ENCODE data around the gene KSR1.
"Not testable (repeated sequence)": the region's sequence is repeated elsewhere in the genome, so short reads cannot be mapped to it uniquely, and the experiment has no call there.

KSR1 gene

GRCh38 chr17:27426471-27426870 lies 29.8 kb upstream of the KSR1 start:
- DNase-seq (ENCODE audit: low read depth in 2 of 2), result not testable (repeated sequence)

GRCh38 chr17:27427166-27427862 lies 28.9 kb upstream of the KSR1 start:
- not testable (repeated sequence) for DNase-seq (ENCODE audit: low read depth in 2 of 2)

- no peak for DNase-seq (ENCODE audit: low read depth in 2 of 2)
Observed at GRCh38 chr17:27428781-27429505, 27.3 kb upstream of the KSR1 start.

- DNase-seq (ENCODE audit: low read depth in 2 of 2), result no peak
Observed at GRCh38 chr17:27429666-27430382, 26.4 kb upstream of the KSR1 start.

GRCh38 chr17:27430383-27430840 lies 25.8 kb upstream of the KSR1 start:
- no peak for DNase-seq (ENCODE audit: low read depth in 2 of 2)

GRCh38 chr17:27430882-27431491 lies 25.3 kb upstream of the KSR1 start:
- no peak for DNase-seq (ENCODE audit: low read depth in 2 of 2)

GRCh38 chr17:27433521-27433920 lies 22.7 kb upstream of the KSR1 start:
- DNase-seq (ENCODE audit: low read depth in 2 of 2), result no peak

- DNase-seq (ENCODE audit: low read depth in 2 of 2), result not testable (repeated sequence)
Observed at GRCh38 chr17:27435431-27436070, 20.7 kb upstream of the KSR1 start.

- no peak for DNase-seq (ENCODE audit: low read depth in 2 of 2)
Observed at GRCh38 chr17:27438348-27438998, 17.8 kb upstream of the KSR1 start.

- DNase-seq (ENCODE audit: low read depth in 2 of 2), result no peak
Observed at GRCh38 chr17:27439342-27439741, 16.9 kb upstream of the KSR1 start.

GRCh38 chr17:27442702-27443101 lies 13.5 kb upstream of the KSR1 start:
- DNase-seq (ENCODE audit: low read depth in 2 of 2), result no peak

- no peak for DNase-seq (ENCODE audit: low read depth in 2 of 2)
Observed at GRCh38 chr17:27443491-27443890, 12.8 kb upstream of the KSR1 start.

- DNase-seq (ENCODE audit: low read depth in 2 of 2), result no peak
Observed at GRCh38 chr17:27445971-27446370, 10.3 kb upstream of the KSR1 start.

GRCh38 chr17:27446569-27447301 lies 9.5 kb upstream of the KSR1 start:
- no peak for DNase-seq (ENCODE audit: low read depth in 2 of 2)

GRCh38 chr17:27448534-27448933 lies 7.7 kb upstream of the KSR1 start:
- not testable (repeated sequence) for DNase-seq (ENCODE audit: low read depth in 2 of 2)

GRCh38 chr17:27449541-27449940 lies 6.7 kb upstream of the KSR1 start:
- DNase-seq (ENCODE audit: low read depth in 2 of 2), result no peak

GRCh38 chr17:27449988-27450387 lies 6.3 kb upstream of the KSR1 start:
- DNase-seq (ENCODE audit: low read depth in 2 of 2), result no peak

GRCh38 chr17:27450416-27450815 lies 5.8 kb upstream of the KSR1 start:
- no peak for DNase-seq (ENCODE audit: low read depth in 2 of 2)

GRCh38 chr17:27451906-27452305 lies 4.3 kb upstream of the KSR1 start:
- DNase-seq (ENCODE audit: low read depth in 2 of 2), result no peak

- no peak for DNase-seq (ENCODE audit: low read depth in 2 of 2)
Observed at GRCh38 chr17:27452828-27453227, 3.4 kb upstream of the KSR1 start.

All from stimulated activated CD4-positive, alpha-beta T cell treated with anti-CD3 and anti-CD28 coated beads, Interleukin-1b, Interleukin-23, amount 100 ng/mL, for 4 hours (primary cell).